GM12874 (cell line): ENCODE results near the gene TMEM88.

Experiments used
- CTCF ChIP-seq: IDR thresholded peaks from 2 replicates; pipeline ENCODE4 v1.5.1; 2011; ENCODE audit warnings: low read depth, mild to moderate bottlenecking, control low read depth, low read length, moderate library complexity; ENCODE audit not compliant: insufficient read depth

The TMEM88 gene

GRCh38 chr17:7825206-7825990 lies 29.5 kb upstream of the TMEM88 start:
- TF ChIP-seq CTCF = no peak

- no peak for TF ChIP-seq CTCF
These were observed 24.2 kb upstream of the TMEM88 start for GRCh38 chr17:7830616-7831015.

- TF ChIP-seq CTCF = no peak
These were observed 23.6 kb upstream of the TMEM88 start for GRCh38 chr17:7831233-7831632.

- TF ChIP-seq CTCF = no peak
These were observed 22.4 kb upstream of the TMEM88 start for GRCh38 chr17:7832431-7832830.

GRCh38 chr17:7833011-7833794 lies 21.7 kb upstream of the TMEM88 start:
- TF ChIP-seq CTCF = no peak

- no peak for TF ChIP-seq CTCF
These were observed 20.9 kb upstream of the TMEM88 start, which contains the start of gene KDM6B for GRCh38 chr17:7833795-7834541. Gene KDM6B, plus strand, starts transcription at chr17:7834217. Its CDS starts 11,338 bp downstream, at chr17:7845555.

- TF ChIP-seq CTCF = no peak
These were observed 20.3 kb upstream of the TMEM88 start for GRCh38 chr17:7834542-7834956.
